Measurements from ENCODE around the gene BCL2L13. TPM values are rescaled to one million over a fixed set of nuclear protein-coding genes. Genes with fewer than 3 reads are reported as not detected.

Gene BCL2L13
- total RNA-seq, 1 experiment from 2014 or later: 26.0 TPM

GRCh38 chr22:17627961-17628405, 10.6 kb upstream of the BCL2L13 start:
- no peak overlapping the region for H2AK5ac ChIP-seq (ENCODE audit: insufficient read length, low read length)
- no peaks in the 10 kb centered on the region for H3K9me3 ChIP-seq (ENCODE audit: control insufficient read depth, low read depth, low read length)
- Mint-ChIP-seq H3K4me3 (peak overlapping the region; percentile 96 to 98), H3K27ac (peak overlapping the region; percentile 80 to 100 (median 99); a peak in 5 of 7 replicates), H3K36me3 (ENCODE audit: insufficient read depth in 1 of 3, low read depth in 3 of 3) (peaks cover 2 to 10% (median 3%) of the 10 kb centered on the region in 3 experiments; a peak in 5 of 7 replicates), H3K9me3 (no peaks in the 10 kb centered on the region), H3K27me3 (ENCODE audit: low read depth) (no peaks in the 10 kb centered on the region), H3K4me1 (0 out of 4 replicates have a peak, but pooled peaks cover 0 to 3% of the 10 kb centered on the region in 2 experiments)
- peak overlapping the region; percentile 84 for H3K18ac ChIP-seq (ENCODE audit: insufficient read length, low read depth, low read length)
- no peaks in the 10 kb centered on the region for H4K20me1 ChIP-seq (ENCODE audit: control insufficient read depth, insufficient read depth, insufficient read length)
- no peak overlapping the region for H2BK12ac ChIP-seq (ENCODE audit: insufficient read length, low read depth, low read length)
- H3K79me1 ChIP-seq (ENCODE audit: insufficient read depth, low read depth, low read length, poor library complexity, severe bottlenecking): peaks cover 8% of the 10 kb centered on the region
- H2BK20ac ChIP-seq (ENCODE audit: low read depth, low read length, poor library complexity, severe bottlenecking): no peak overlapping the region
- no peak overlapping the region for H3K56ac ChIP-seq (ENCODE audit: insufficient read length, low read depth, low read length)
- peaks cover 14% of the 10 kb centered on the region; the same call in 1 of the 2 replicates for H3K79me2 ChIP-seq (ENCODE audit: insufficient read depth, low read length)
- no peak overlapping the region for H3K23ac ChIP-seq (ENCODE audit: insufficient read length, low read depth, low read length)
- no peak overlapping the region for H4K91ac ChIP-seq (ENCODE audit: insufficient read length, low read depth, low read length)
- no peak overlapping the region for H3T11ph ChIP-seq (ENCODE audit: low read length)
- no peaks in the 10 kb centered on the region for H3K23me2 ChIP-seq (ENCODE audit: insufficient read length, low read depth, low read length, poor library complexity, severe bottlenecking)
- WGBS (ENCODE audit: extremely low coverage, insufficient read length, low lambda C conversion rate): no CpG with 5 or more reads among the region's 24 CpGs
- no peak overlapping the region for H4K5ac ChIP-seq (ENCODE audit: insufficient read length, low read depth, low read length)
- no peak overlapping the region for H2AFZ ChIP-seq (ENCODE audit: low read length)
- H2BK5ac ChIP-seq (ENCODE audit: insufficient read length, low read length): peak overlapping the region; percentile 65
- no peaks in the 10 kb centered on the region for H3K4me1 ChIP-seq (ENCODE audit: insufficient read depth, low read length)
- peak overlapping the region; percentile 99 for H3K9ac ChIP-seq (ENCODE audit: extremely low read depth, insufficient read length, low read length)
- no peak overlapping the region for H2BK120ac ChIP-seq (ENCODE audit: low read depth, low read length, poor library complexity, severe bottlenecking)
- H3K4ac ChIP-seq (ENCODE audit: low read depth, low read length): no peak overlapping the region
- H3K27ac ChIP-seq (ENCODE audit: insufficient read length, low read depth, low read length): peak overlapping the region; percentile 53
- H2BK15ac ChIP-seq (ENCODE audit: low read depth, low read length): no peak overlapping the region
- H3K14ac ChIP-seq (ENCODE audit: insufficient read depth, low read length): peak overlapping the region; percentile 94
- TF ChIP-seq CTCF (conservative IDR thresholded peaks at IDR 0.05): no peak
- H3K4me2 ChIP-seq (ENCODE audit: insufficient read depth, insufficient read length, low read length): peak overlapping the region; percentile 62
- H3K27me3 ChIP-seq (ENCODE audit: insufficient read depth, low read length): no peaks in the 10 kb centered on the region
- peak overlapping the region; percentile 36 for H4K8ac ChIP-seq (replicated peaks; ENCODE audit: insufficient read length, low read depth, low read length)
- no peak for DNase-seq
